Endothelial cell (in vitro differentiated cells): Measurements from ENCODE around the gene IGFLR1. TPM values are rescaled to one million over a fixed set of nuclear protein-coding genes. Genes with fewer than 3 reads are reported as not detected.
A peak's percentile ranks its signal among the peaks of the same experiment; 100 is the strongest.
"Not testable (repeated sequence)": the region's sequence is repeated elsewhere in the genome, so short reads cannot be mapped to it uniquely, and the experiment has no call there.

Experiments used
- DNase-seq: peaks from one replicate; pipeline ENCODE4 v3.0.0; 2021; ENCODE audit warnings: low spot score
- H3K27ac Mint-ChIP-seq: one replicate; pipeline ENCODE4 v1.8.0; 2021; ENCODE audit warnings: mixed read lengths, inconsistent platforms; ENCODE audit not compliant: unreplicated experiment
- H3K27me3 Mint-ChIP-seq: one replicate; pipeline ENCODE4 v1.8.0; 2021; ENCODE audit warnings: mild to moderate bottlenecking, moderate library complexity, mixed read lengths, inconsistent platforms; ENCODE audit not compliant: unreplicated experiment
- H3K36me3 Mint-ChIP-seq: one replicate; pipeline ENCODE4 v1.8.0; 2021; ENCODE audit warnings: mild to moderate bottlenecking, low read depth, mixed read lengths, inconsistent platforms; ENCODE audit not compliant: unreplicated experiment
- H3K4me1 Mint-ChIP-seq: one replicate; pipeline ENCODE4 v1.8.0; 2021; ENCODE audit warnings: mild to moderate bottlenecking, mixed read lengths, inconsistent platforms; ENCODE audit not compliant: unreplicated experiment
- H3K4me3 Mint-ChIP-seq: one replicate; pipeline ENCODE4 v1.8.0; 2021; ENCODE audit warnings: mild to moderate bottlenecking, mixed read lengths, inconsistent platforms; ENCODE audit not compliant: unreplicated experiment
- H3K9me3 Mint-ChIP-seq: one replicate; pipeline ENCODE4 v1.8.0; 2021; ENCODE audit warnings: mixed read lengths, inconsistent platforms; ENCODE audit not compliant: unreplicated experiment
- total RNA-seq: library from RNA; stranded (reverse); fragmentation: NEBNext Ultra II Directional; extraction: Animal tissue kit (Norgen Biotek cat#: 25700); gene quantifications from one replicate; pipeline ENCODE4 v1.2.1, GENCODE V29; 2021; ENCODE audit not compliant: unreplicated experiment
- TF ChIP-seq, protein P1 (sequence below): fragments of 200-600 bp; sonication (generic); IDR thresholded peaks from one replicate; pipeline ENCODE4 v1.5.0; 2021; ENCODE audit warnings: antibody characterized with exemption; ENCODE audit not compliant: unreplicated experiment

The IGFLR1 gene
- total RNA-seq, 1 donor from 2014 or later = 3.2 TPM

DNA sequence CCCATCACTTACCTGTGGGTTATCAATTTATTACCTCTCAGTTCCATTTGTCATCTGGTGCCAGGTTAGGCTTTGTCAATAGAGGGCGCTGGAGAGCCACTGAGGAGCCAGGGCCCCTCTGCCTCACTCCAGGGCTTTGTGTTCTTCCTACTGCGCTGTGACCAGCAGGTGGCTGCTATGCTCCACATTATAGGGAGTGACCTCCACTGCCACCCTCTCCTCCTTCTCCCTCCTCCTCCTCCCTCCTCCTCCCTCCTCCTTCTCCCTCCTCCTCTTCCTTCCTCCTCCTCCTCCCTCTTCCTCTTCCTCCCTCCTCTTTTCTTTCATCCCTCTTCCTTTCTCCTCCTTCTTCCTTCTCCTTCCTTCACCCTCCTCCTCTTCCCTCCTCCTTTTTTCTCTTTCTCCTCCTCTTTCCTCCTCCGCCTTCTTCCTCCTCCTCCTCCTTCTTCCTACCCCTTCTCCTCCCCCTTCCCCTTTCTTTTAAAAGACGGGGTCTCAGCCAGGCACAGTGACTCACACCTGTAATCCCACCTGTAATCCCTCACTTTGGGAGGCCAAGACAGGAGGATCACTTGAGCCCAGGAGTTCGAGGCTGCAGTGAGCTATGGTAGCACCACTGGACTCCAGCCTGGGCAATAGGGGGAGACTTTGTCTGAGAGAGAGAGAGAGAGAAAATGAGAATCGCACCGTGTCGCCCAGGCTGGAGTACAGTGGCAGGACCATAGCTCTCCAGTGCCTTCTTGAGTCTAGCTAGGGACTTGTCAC is 48.2 kb downstream of the IGFLR1 start:
- DNase-seq = peak; percentile 86
- no peak overlapping the region for H3K4me3 Mint-ChIP-seq
- no peaks in the 10 kb centered on the region for H3K4me1 Mint-ChIP-seq
- H3K36me3 Mint-ChIP-seq = no peaks in the 10 kb centered on the region
- TF ChIP-seq, protein P1, sequence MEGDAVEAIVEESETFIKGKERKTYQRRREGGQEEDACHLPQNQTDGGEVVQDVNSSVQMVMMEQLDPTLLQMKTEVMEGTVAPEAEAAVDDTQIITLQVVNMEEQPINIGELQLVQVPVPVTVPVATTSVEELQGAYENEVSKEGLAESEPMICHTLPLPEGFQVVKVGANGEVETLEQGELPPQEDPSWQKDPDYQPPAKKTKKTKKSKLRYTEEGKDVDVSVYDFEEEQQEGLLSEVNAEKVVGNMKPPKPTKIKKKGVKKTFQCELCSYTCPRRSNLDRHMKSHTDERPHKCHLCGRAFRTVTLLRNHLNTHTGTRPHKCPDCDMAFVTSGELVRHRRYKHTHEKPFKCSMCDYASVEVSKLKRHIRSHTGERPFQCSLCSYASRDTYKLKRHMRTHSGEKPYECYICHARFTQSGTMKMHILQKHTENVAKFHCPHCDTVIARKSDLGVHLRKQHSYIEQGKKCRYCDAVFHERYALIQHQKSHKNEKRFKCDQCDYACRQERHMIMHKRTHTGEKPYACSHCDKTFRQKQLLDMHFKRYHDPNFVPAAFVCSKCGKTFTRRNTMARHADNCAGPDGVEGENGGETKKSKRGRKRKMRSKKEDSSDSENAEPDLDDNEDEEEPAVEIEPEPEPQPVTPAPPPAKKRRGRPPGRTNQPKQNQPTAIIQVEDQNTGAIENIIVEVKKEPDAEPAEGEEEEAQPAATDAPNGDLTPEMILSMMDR = peak; percentile 77
- H3K27ac Mint-ChIP-seq = no peak overlapping the region
- H3K27me3 Mint-ChIP-seq = peaks cover 1% of the 10 kb centered on the region
- no peaks in the 10 kb centered on the region for H3K9me3 Mint-ChIP-seq

DNA sequence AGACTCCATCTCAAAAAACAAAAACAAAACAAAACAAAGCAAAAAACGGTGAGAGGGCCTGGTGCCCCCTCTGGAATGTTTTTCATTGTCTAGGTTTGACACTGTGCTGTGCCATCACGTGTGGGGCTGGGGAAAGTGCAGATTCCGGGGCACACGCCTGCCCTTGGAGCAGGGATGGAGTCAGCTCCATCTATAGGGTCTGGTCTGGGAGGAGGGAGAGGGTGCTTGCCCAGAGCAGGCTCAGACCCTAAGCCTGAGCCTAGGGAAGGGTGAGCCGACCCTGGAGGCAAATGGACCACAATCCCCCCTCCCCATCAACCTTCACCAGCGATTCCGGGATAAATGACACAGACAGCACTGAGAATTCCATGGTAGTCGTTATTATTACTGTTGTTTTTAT is 48.8 kb downstream of the IGFLR1 start:
- Mint-ChIP-seq H3K36me3 (no peaks in the 10 kb centered on the region), H3K9me3 (no peaks in the 10 kb centered on the region), H3K4me3 (no peak overlapping the region), H3K27me3 (peaks cover 2% of the 10 kb centered on the region), H3K4me1 (no peaks in the 10 kb centered on the region), H3K27ac (no peak overlapping the region)
- TF ChIP-seq, protein P1 = no peak
- no peak for DNase-seq

DNA sequence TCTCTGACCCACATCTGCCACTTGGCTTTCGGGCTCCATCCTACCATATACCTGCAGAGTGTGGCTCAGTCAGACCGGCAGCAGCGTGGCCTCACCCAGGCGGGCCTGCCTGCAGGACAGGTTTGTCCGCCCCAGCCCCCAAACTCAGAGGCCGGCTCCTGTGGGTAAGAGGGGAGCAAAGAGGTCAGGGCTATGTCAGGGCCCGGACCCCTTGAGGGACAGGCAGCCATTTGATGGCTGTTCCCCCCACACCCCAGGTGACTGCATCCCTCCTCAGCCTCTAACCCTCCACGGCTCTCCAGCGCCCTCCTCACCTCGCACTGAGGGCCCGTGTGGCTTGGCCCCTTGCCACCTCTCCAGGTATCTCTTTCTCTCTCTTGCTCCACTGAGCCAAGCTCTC is 50.2 kb downstream of the IGFLR1 start:
- TF ChIP-seq, protein P1 = no peak
- no peaks in the 10 kb centered on the region for H3K36me3 Mint-ChIP-seq
- no peak for DNase-seq
- peaks cover 2% of the 10 kb centered on the region for H3K27me3 Mint-ChIP-seq
- no peaks in the 10 kb centered on the region for H3K9me3 Mint-ChIP-seq
- no peak overlapping the region for H3K27ac Mint-ChIP-seq
- H3K4me3 Mint-ChIP-seq = no peak overlapping the region
- H3K4me1 Mint-ChIP-seq = no peaks in the 10 kb centered on the region

DNA sequence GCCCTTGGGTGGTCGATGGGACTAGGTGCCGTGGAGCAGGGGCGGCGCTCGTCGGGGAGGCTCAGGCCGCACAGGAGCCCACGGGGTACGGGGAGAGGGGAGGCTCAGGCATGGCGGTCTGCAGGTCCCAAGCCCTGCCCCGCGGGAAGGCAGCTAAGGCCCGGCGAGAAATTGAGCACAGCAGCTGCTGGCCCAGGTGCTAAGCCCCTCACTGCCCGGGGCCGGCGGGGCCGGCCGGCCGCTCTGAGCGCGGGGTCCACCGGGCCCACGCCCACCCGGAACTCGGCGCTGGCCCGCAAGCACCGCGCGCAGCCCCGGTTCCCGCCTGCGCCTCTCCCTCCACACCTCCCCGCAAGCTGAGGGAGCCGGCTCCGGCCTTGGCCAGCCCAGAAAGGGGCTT is 51.1 kb downstream of the IGFLR1 start:
- H3K9me3 Mint-ChIP-seq, DNase-seq, H3K36me3 Mint-ChIP-seq, H3K27ac Mint-ChIP-seq, H3K4me1 Mint-ChIP-seq, H3K27me3 Mint-ChIP-seq, H3K4me3 Mint-ChIP-seq: not testable (repeated sequence)

- no peak for DNase-seq
- no peak overlapping the region for H3K27ac Mint-ChIP-seq
- H3K4me1 Mint-ChIP-seq = no peaks in the 10 kb centered on the region
Measured at GRCh38 chr19:35689836-35690235, 52.4 kb downstream of the IGFLR1 start.

More at GRCh38 chr19:35689836-35690235, 52.4 kb downstream of the IGFLR1 start:
- H3K9me3 Mint-ChIP-seq = no peaks in the 10 kb centered on the region
- no peaks in the 10 kb centered on the region for H3K36me3 Mint-ChIP-seq
- peaks cover 1% of the 10 kb centered on the region for H3K27me3 Mint-ChIP-seq
- H3K4me3 Mint-ChIP-seq = no peak overlapping the region
- TF ChIP-seq, protein P1 = no peak

Other genes starting within 250 kb of the IGFLR1 start
- 56.9 TPM for gene DMKN, start 228.8 kb downstream of the IGFLR1 start, total RNA-seq
- 0.18 TPM for gene SBSN, start 214.1 kb downstream of the IGFLR1 start, total RNA-seq
- not detected for gene GAPDHS, start 209.0 kb downstream of the IGFLR1 start, total RNA-seq
- gene TMEM147, start 196.8 kb downstream of the IGFLR1 start, total RNA-seq = 62.0 TPM
- not detected for gene ATP4A, start 178.8 kb downstream of the IGFLR1 start, total RNA-seq
- gene PMIS2, start 156.3 kb downstream of the IGFLR1 start, total RNA-seq = not detected
- 30.2 TPM for gene HAUS5, start 129.7 kb downstream of the IGFLR1 start, total RNA-seq
- 116 TPM for gene RBM42, start 113.4 kb downstream of the IGFLR1 start, total RNA-seq
- gene ETV2, start 100.7 kb downstream of the IGFLR1 start, total RNA-seq = 1,894 TPM
- 428 TPM for gene COX6B1, start 94.1 kb downstream of the IGFLR1 start, total RNA-seq
- gene UPK1A, start 75.9 kb downstream of the IGFLR1 start, total RNA-seq = not detected
- not detected for gene ZBTB32, start 37.9 kb downstream of the IGFLR1 start, total RNA-seq
- 51.7 TPM for gene KMT2B, start 24.4 kb downstream of the IGFLR1 start, total RNA-seq
- 12.0 TPM for gene U2AF1L4, start 3.0 kb upstream of the IGFLR1 start, total RNA-seq
- gene PSENEN, start 3.2 kb upstream of the IGFLR1 start, total RNA-seq = 99.0 TPM
- 9.0 TPM for gene LIN37, start 6.1 kb upstream of the IGFLR1 start, total RNA-seq
- not detected for gene HSPB6, start 14.6 kb upstream of the IGFLR1 start, total RNA-seq
- gene PROSER3, start 15.7 kb upstream of the IGFLR1 start, total RNA-seq = 15.0 TPM
- 8.5 TPM for gene ARHGAP33, start 33.1 kb upstream of the IGFLR1 start, total RNA-seq
- gene PRODH2, start 70.4 kb upstream of the IGFLR1 start, total RNA-seq = not detected
- not detected for gene NPHS1, start 110.1 kb upstream of the IGFLR1 start, total RNA-seq
- 1.8 TPM for gene KIRREL2, start 114.5 kb upstream of the IGFLR1 start, total RNA-seq
- 11.5 TPM for gene APLP1, start 126.1 kb upstream of the IGFLR1 start, total RNA-seq
- gene NFKBID, start 158.1 kb upstream of the IGFLR1 start, total RNA-seq = 13.0 TPM
- gene HCST, start 160.1 kb upstream of the IGFLR1 start, total RNA-seq = 0.95 TPM
- gene TYROBP, start 165.8 kb upstream of the IGFLR1 start, total RNA-seq = not detected
- gene LRFN3, start 193.9 kb upstream of the IGFLR1 start, total RNA-seq = 53.4 TPM